ENCODE results near the gene OR3A3. TPM values are rescaled to one million over a fixed set of nuclear protein-coding genes. Genes with fewer than 3 reads are reported as not detected.
"Not testable (repeated sequence)": the region's sequence is repeated elsewhere in the genome, so short reads cannot be mapped to it uniquely, and the experiment has no call there.

The OR3A3 gene
- total and polyA plus RNA-seq, 7 experiments from 2014 or later, result not detected

GRCh38 chr17:3466355-3466754 lies 55.2 kb downstream of the OR3A3 start:
- H3K27me3 ChIP-seq (ENCODE audit: control insufficient read depth in 2 of 2, insufficient read depth in 2 of 2, low read length in 2 of 2); H3K27ac ChIP-seq (ENCODE audit: low read depth, low read length); H3K4me1 Mint-ChIP-seq; H3K36me3 ChIP-seq (ENCODE audit: control insufficient read depth in 2 of 3, insufficient read depth in 3 of 3, low read length in 3 of 3); H3K9me3 Mint-ChIP-seq; H3K4me1 ChIP-seq (ENCODE audit: control insufficient read depth in 2 of 2, insufficient read depth in 2 of 2, low read length in 2 of 2); H3K27ac Mint-ChIP-seq; CTCF ChIA-PET; POLR2A ChIA-PET; H3K4me3 Mint-ChIP-seq; H3K9me3 ChIP-seq (ENCODE audit: control insufficient read depth in 2 of 3, low read length in 3 of 3); H3K4me3 ChIP-seq (ENCODE audit: low read length); H3K36me3 Mint-ChIP-seq; ATAC-seq; intact Hi-C loops (cut with micrococcal nuclease); DNase-seq: not testable (repeated sequence)
- H3K27me3 Mint-ChIP-seq, result peaks cover 4 to 19% (median 9%) of the 10 kb centered on the region in 5 donors

DNA sequence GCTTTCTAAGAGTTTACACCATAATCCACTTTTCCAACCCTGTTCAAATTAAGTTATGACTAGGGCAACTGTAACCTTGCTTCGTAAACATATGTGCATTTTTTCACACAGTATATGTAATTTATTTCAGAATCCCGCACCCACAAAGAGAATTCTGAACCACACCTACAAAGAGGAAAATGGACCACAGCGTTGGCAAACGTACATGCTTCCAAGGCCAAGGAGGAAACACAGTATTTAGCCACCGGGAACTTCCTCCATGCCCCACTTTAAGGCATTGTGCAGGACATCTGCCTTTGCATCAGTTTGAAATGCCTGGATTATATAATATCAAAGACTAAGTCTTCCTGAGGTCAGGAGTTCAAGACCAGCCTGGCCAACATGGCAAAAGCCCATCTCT lies 58.4 kb downstream of the OR3A3 start:
- Histone ChIP-seq H3K4me1 (ENCODE audit: control insufficient read depth in 2 of 2, insufficient read depth in 2 of 2, low read length in 2 of 2) (no peaks in the 10 kb centered on the region), H3K4me3 (ENCODE audit: low read length) (no peak overlapping the region), H3K36me3 (ENCODE audit: control insufficient read depth in 2 of 3, insufficient read depth in 3 of 3, low read length in 3 of 3) (no peaks in the 10 kb centered on the region), H3K27ac (ENCODE audit: low read depth, low read length) (no peak overlapping the region), H3K27me3 (ENCODE audit: control insufficient read depth in 2 of 2, insufficient read depth in 2 of 2, low read length in 2 of 2) (no peaks in the 10 kb centered on the region), H3K9me3 (ENCODE audit: control insufficient read depth in 2 of 3, low read length in 3 of 3) (no peaks in the 10 kb centered on the region)
- ATAC-seq (no peak), DNase-seq (no peak)
- H3K27ac Mint-ChIP-seq, result no peak overlapping the region
- H3K27me3 Mint-ChIP-seq, result peaks cover 8 to 15% (median 9%) of the 10 kb centered on the region in 5 donors
- ChIA-PET CTCF (no interaction called here), POLR2A (no interaction called here)
- peaks cover 0 to 2% (median 0%) of the 10 kb centered on the region in 11 donors for H3K9me3 Mint-ChIP-seq
- H3K36me3 Mint-ChIP-seq, result peaks cover 0 to 3% (median 0%) of the 10 kb centered on the region in 5 donors
- no peak overlapping the region for H3K4me3 Mint-ChIP-seq
- intact Hi-C loops (cut with micrococcal nuclease), result no loop called here
- no peaks in the 10 kb centered on the region for H3K4me1 Mint-ChIP-seq

DNA sequence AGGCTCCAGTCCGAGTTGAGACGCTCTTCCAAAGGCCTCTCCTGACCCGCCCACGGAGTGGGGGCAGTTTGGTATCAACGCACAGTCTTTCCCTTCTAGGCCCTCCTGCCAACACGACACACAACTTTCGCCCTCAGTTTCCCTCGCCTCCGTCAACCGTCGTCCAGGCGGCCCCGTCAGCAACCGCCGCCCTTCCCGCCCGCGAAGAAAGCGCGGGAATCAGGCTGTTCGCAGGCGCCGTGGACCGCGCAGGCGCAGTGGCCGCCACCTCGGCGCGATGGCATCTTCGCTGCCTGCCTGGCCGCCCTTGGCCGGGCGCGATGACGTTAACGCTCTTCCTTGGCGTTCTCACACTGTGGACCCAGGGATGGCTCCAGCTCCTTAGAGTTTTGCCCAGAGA lies 60.4 kb downstream of the OR3A3 start, which contains the start of gene SPATA22:
Gene SPATA22, minus strand, starts transcription at position 221 of the 400 bp plus-strand sequence. CDS start 2,494 bp downstream, outside the sequence.
- Histone ChIP-seq H3K4me1 (ENCODE audit: control insufficient read depth in 2 of 2, insufficient read depth in 2 of 2, low read length in 2 of 2) (no peaks in the 10 kb centered on the region), H3K27me3 (ENCODE audit: control insufficient read depth in 2 of 2, insufficient read depth in 2 of 2, low read length in 2 of 2) (no peaks in the 10 kb centered on the region), H3K27ac (ENCODE audit: low read depth, low read length) (no peak within 1 kb of the TSS), H3K9me3 (ENCODE audit: control insufficient read depth in 2 of 3, low read length in 3 of 3) (no peaks in the 10 kb centered on the region), H3K4me3 (ENCODE audit: low read length) (no peak within 1 kb of the TSS), H3K36me3 (ENCODE audit: control insufficient read depth in 2 of 3, insufficient read depth in 3 of 3, low read length in 3 of 3) (no peaks in the 10 kb centered on the region)
- intact Hi-C loops (cut with micrococcal nuclease), result no loop called here
- Mint-ChIP-seq H3K4me1 (peaks cover 0 to 7% (median 0%) of the 10 kb centered on the region in 7 donors), H3K4me3 (no peak within 1 kb of the TSS), H3K36me3 (peaks cover 0 to 3% (median 0%) of the 10 kb centered on the region in 5 donors), H3K27ac (no peak within 1 kb of the TSS), H3K27me3 (peaks cover 2 to 15% (median 8%) of the 10 kb centered on the region in 5 donors), H3K9me3 (no peaks in the 10 kb centered on the region)
- DNase-seq (no peak), ATAC-seq (no peak)
- ChIA-PET POLR2A (no interaction called here), CTCF (no interaction called here)

DNA sequence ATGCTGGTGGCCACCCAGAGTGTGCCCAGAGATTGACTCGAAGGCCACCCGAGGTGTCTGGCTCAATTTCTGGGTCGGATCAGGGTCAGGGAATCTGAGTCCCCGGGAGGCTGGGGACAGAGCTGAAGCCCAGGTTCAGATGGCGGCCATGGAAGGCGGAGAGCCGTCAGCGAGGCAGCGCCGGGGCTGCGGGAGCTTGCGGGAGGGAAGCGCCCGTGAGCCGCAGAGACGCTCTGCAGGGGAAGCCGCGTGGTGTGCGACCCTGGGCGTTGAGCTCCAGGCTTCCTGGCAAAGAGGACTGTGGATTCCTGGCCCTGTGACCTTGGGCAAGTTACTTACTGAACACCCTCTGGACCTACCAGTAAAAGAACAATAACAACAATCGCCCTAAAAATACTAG lies 61.0 kb downstream of the OR3A3 start:
- Mint-ChIP-seq H3K4me3 (no peak overlapping the region), H3K9me3 (no peaks in the 10 kb centered on the region), H3K27ac (no peak overlapping the region), H3K36me3 (peaks cover 0 to 3% (median 0%) of the 10 kb centered on the region in 5 donors), H3K27me3 (peaks cover 0 to 15% (median 8%) of the 10 kb centered on the region in 5 donors), H3K4me1 (peaks cover 0 to 7% (median 0%) of the 10 kb centered on the region in 7 donors)
- CTCF ChIA-PET, result no interaction called here
- no peak for ATAC-seq
- Histone ChIP-seq H3K27ac (ENCODE audit: low read depth, low read length) (no peak overlapping the region), H3K4me3 (ENCODE audit: low read length) (no peak overlapping the region), H3K27me3 (ENCODE audit: control insufficient read depth in 2 of 2, insufficient read depth in 2 of 2, low read length in 2 of 2) (no peaks in the 10 kb centered on the region), H3K36me3 (ENCODE audit: control insufficient read depth in 2 of 3, insufficient read depth in 3 of 3, low read length in 3 of 3) (no peaks in the 10 kb centered on the region), H3K4me1 (ENCODE audit: control insufficient read depth in 2 of 2, insufficient read depth in 2 of 2, low read length in 2 of 2) (no peaks in the 10 kb centered on the region), H3K9me3 (ENCODE audit: control insufficient read depth in 2 of 3, low read length in 3 of 3) (no peaks in the 10 kb centered on the region)
- intact Hi-C loops (cut with micrococcal nuclease), result no loop called here
- POLR2A ChIA-PET, result no interaction called here
- DNase-seq, result no peak

Other genes with a start within 250 kb of the OR3A3 start
- not detected for gene OR1A2, start 213.9 kb upstream of the OR3A3 start, total RNA-seq
- not detected for gene OR1A2, start 213.9 kb upstream of the OR3A3 start, polyA plus RNA-seq
- not detected for gene OR1A1, start 203.7 kb upstream of the OR3A3 start, total RNA-seq
- not detected for gene OR1A1, start 203.7 kb upstream of the OR3A3 start, polyA plus RNA-seq
- gene OR3A1, start 113.0 kb upstream of the OR3A3 start, total RNA-seq, result under 1 TPM in 4 of 5 experiments, not detected in 1; 0.17 to 0.49 (median 0.32) TPM
- gene OR3A1, start 113.0 kb upstream of the OR3A3 start, polyA plus RNA-seq, result under 1 TPM in 1 of 2 donors, not detected in 1; 0.67 TPM
- 1 to 10 TPM in 3 of 5 experiments, under 1 TPM in 2; 0.53 to 2.1 (median 1.2) TPM for gene OR3A2, start 25.1 kb upstream of the OR3A3 start, total RNA-seq
- under 1 TPM; 0.94 to 0.96 TPM for gene OR3A2, start 25.1 kb upstream of the OR3A3 start, polyA plus RNA-seq
- gene OR1E1, start 13.0 kb upstream of the OR3A3 start, total RNA-seq, result not detected
- gene OR1E1, start 13.0 kb upstream of the OR3A3 start, polyA plus RNA-seq, result not detected
- gene OR1E2, start 22.5 kb downstream of the OR3A3 start, total RNA-seq, result not detected
- gene OR1E2, start 22.5 kb downstream of the OR3A3 start, polyA plus RNA-seq, result not detected
- gene SPATA22, start 60.4 kb downstream of the OR3A3 start, total RNA-seq, result under 1 TPM in 1 of 5 experiments, not detected in 4; 0.19 TPM
- gene SPATA22, start 60.4 kb downstream of the OR3A3 start, polyA plus RNA-seq, result not detected
- gene ASPA, start 64.6 kb downstream of the OR3A3 start, total RNA-seq, result not detected
- gene ASPA, start 64.6 kb downstream of the OR3A3 start, polyA plus RNA-seq, result not detected
- gene TRPV3, start 146.4 kb downstream of the OR3A3 start, total RNA-seq, result under 1 TPM in 3 of 5 experiments, not detected in 2; 0.15 to 0.64 (median 0.48) TPM
- not detected for gene TRPV3, start 146.4 kb downstream of the OR3A3 start, polyA plus RNA-seq
- gene TRPV1, start 198.0 kb downstream of the OR3A3 start, total RNA-seq, result 1 to 10 TPM; 3.2 to 8.7 (median 7.4) TPM
- gene TRPV1, start 198.0 kb downstream of the OR3A3 start, polyA plus RNA-seq, result 1 to 10 TPM in 1 of 2 donors, under 1 TPM in 1; 0.13 to 1.6 TPM
- 10 to 100 TPM in 3 of 5 experiments, 1 to 10 TPM in 2; 6.3 to 11.2 (median 10.8) TPM for gene SHPK, start 224.9 kb downstream of the OR3A3 start, total RNA-seq
- gene SHPK, start 224.9 kb downstream of the OR3A3 start, polyA plus RNA-seq, result 1 to 10 TPM; 5.5 to 8.5 TPM
- gene CTNS, start 225.4 kb downstream of the OR3A3 start, total RNA-seq, result 10 to 100 TPM in 2 of 5 experiments, 1 to 10 TPM in 3; 4.7 to 15.2 (median 8.8) TPM
- 10 to 100 TPM in 1 of 2 donors, 1 to 10 TPM in 1; 8.1 to 12.9 TPM for gene CTNS, start 225.4 kb downstream of the OR3A3 start, polyA plus RNA-seq

Data from naive thymus-derived CD4-positive, alpha-beta T cell (primary cell).